ENCODE measurements around the gene CDC14B.

GRCh38 chr9:96497117-96497399 is 122.6 kb downstream of the CDC14B start:
- no peak for TF ChIP-seq CTCF (conservative IDR thresholded peaks at IDR 0.05; ENCODE audit: low read length)
- no peak for TF ChIP-seq EZH2phosphoT487 (IDR thresholded peaks at IDR 0.05; ENCODE audit: borderline replicate concordance)

Data from Loucy (cell line).